Measurements from ENCODE around the gene FXYD6. TPM values are rescaled to one million over a fixed set of nuclear protein-coding genes. Genes with fewer than 3 reads are reported as not detected.

FXYD6 gene
- total and polyA plus RNA-seq, 2 donors, result 24.1 to 25.7 TPM

DNA sequence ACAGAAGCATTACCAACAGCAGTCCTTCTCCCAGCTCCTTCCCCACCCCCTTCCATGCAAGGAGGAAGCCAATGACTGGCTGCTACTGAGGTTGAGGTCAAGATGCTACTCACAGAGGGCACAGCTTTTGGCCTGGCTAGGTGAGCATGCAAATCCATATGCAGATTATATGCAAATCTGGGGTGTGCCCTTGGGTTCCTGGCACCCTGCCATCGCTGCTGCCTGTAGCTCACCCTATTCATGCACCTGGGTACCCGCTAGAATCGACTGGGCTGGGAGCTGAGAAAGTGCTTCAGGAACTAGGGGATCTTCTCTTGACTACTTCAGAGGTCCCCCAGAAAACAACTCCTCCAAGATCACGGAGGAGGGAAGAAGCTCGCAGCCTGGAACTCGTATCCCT is 83.5 kb downstream of the FXYD6 start:
- H3K27me3 ChIP-seq (ENCODE audit: control insufficient read depth in 2 of 2, insufficient read depth in 1 of 2, low read length in 1 of 2), result peaks cover 44 to 73% of the 10 kb centered on the region in 2 donors
- H3K4me1 ChIP-seq (ENCODE audit: control insufficient read depth in 2 of 2, insufficient read depth in 2 of 2, low read length in 2 of 2), result peaks cover 0 to 5% of the 10 kb centered on the region in 2 donors
- no peak for DNase-seq (ENCODE audit: low read depth in 6 of 9, low spot score in 9 of 9)
- H3K36me3 ChIP-seq (ENCODE audit: control insufficient read depth in 2 of 2, insufficient read depth in 2 of 2, low read length in 1 of 2), result no peaks in the 10 kb centered on the region
- H3K9me3 ChIP-seq (ENCODE audit: control insufficient read depth in 2 of 2, insufficient read depth in 1 of 2, low read length in 1 of 2), result peaks cover 0 to 6% of the 10 kb centered on the region in 2 donors
- H3K27ac ChIP-seq (ENCODE audit: low read depth in 1 of 2, low read length in 1 of 2), result no peak overlapping the region
- no peak overlapping the region for H3K4me3 ChIP-seq (ENCODE audit: low read length in 2 of 2)
- WGBS, result 90% methylated on average over 6 of the region's 6 CpGs

DNA sequence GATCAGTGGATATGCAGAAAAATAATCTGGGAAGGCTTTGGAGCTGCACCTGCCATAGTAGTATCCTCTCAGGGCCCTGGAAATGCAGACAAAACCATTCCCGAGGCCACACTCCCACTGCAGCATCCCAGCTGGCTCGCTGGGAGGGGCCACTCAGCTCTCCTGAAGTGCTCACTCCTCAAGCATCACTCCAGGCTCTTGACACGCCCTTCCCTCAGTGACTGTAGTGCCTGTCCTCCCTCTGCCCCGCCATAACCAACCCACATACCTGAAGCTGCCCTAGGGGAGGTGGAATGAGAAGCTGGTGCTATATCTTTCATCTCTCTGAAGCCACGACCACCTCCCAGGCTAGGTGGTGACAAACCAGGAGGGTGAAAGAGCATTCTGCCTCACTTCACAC is 84.2 kb downstream of the FXYD6 start:
- peaks cover 36 to 70% of the 10 kb centered on the region in 2 donors for H3K27me3 ChIP-seq (ENCODE audit: control insufficient read depth in 2 of 2, insufficient read depth in 1 of 2, low read length in 1 of 2)

DNA sequence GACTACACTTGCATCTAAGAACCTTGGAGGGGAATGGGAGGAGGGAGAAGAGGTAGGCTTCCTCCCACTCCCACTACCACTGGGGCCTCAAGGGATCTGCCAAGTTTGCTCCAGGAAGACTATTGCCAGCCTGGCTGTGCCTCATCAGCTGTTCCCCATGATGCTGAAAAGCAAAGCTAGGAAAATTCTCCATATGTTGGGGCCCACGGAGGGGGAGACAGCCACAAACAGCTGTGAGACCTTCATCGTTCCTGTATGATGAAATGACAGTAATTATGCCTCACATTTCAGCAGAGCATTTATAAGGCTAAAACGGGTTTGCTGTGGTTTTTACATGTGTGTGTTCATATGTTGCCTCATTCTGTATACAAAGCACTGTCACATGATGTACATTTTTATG is 86.2 kb downstream of the FXYD6 start:
- Histone ChIP-seq H3K27me3 (ENCODE audit: control insufficient read depth in 2 of 2, insufficient read depth in 1 of 2, low read length in 1 of 2) (peaks cover 17 to 58% of the 10 kb centered on the region in 2 donors), H3K4me1 (ENCODE audit: control insufficient read depth in 2 of 2, insufficient read depth in 2 of 2, low read length in 2 of 2) (no peaks in the 10 kb centered on the region), H3K9me3 (ENCODE audit: control insufficient read depth in 2 of 2, insufficient read depth in 1 of 2, low read length in 1 of 2) (peaks cover 0 to 4% of the 10 kb centered on the region in 2 donors), H3K27ac (ENCODE audit: low read depth in 1 of 2, low read length in 1 of 2) (no peak overlapping the region), H3K4me3 (ENCODE audit: low read length in 2 of 2) (no peak overlapping the region), H3K36me3 (ENCODE audit: control insufficient read depth in 2 of 2, insufficient read depth in 2 of 2, low read length in 1 of 2) (no peaks in the 10 kb centered on the region)
- DNase-seq (ENCODE audit: low read depth in 6 of 9, low spot score in 9 of 9), result no peak
- 66% methylated on average over 3 of the region's 3 CpGs for WGBS

More for the DNA sequence above, 84.2 kb downstream of the FXYD6 start:
- H3K36me3 ChIP-seq (ENCODE audit: control insufficient read depth in 2 of 2, insufficient read depth in 2 of 2, low read length in 1 of 2), result no peaks in the 10 kb centered on the region
- peaks cover 0 to 5% of the 10 kb centered on the region in 2 donors for H3K4me1 ChIP-seq (ENCODE audit: control insufficient read depth in 2 of 2, insufficient read depth in 2 of 2, low read length in 2 of 2)
- no peak for DNase-seq (ENCODE audit: low read depth in 6 of 9, low spot score in 9 of 9)
- no peak overlapping the region for H3K27ac ChIP-seq (ENCODE audit: low read depth in 1 of 2, low read length in 1 of 2)
- H3K9me3 ChIP-seq (ENCODE audit: control insufficient read depth in 2 of 2, insufficient read depth in 1 of 2, low read length in 1 of 2), result peaks cover 0 to 6% of the 10 kb centered on the region in 2 donors
- 89% methylated on average over 5 of the region's 5 CpGs for WGBS
- H3K4me3 ChIP-seq (ENCODE audit: low read length in 2 of 2), result no peak overlapping the region

- Histone ChIP-seq H3K36me3 (ENCODE audit: control insufficient read depth in 2 of 2, insufficient read depth in 2 of 2, low read length in 1 of 2) (no peaks in the 10 kb centered on the region), H3K9me3 (ENCODE audit: control insufficient read depth in 2 of 2, insufficient read depth in 1 of 2, low read length in 1 of 2) (no peaks in the 10 kb centered on the region), H3K27ac (ENCODE audit: low read depth in 1 of 2, low read length in 1 of 2) (no peak overlapping the region), H3K4me3 (ENCODE audit: low read length in 2 of 2) (no peak overlapping the region), H3K4me1 (ENCODE audit: control insufficient read depth in 2 of 2, insufficient read depth in 2 of 2, low read length in 2 of 2) (no peaks in the 10 kb centered on the region), H3K27me3 (ENCODE audit: control insufficient read depth in 2 of 2, insufficient read depth in 1 of 2, low read length in 1 of 2) (peaks cover 7 to 58% of the 10 kb centered on the region in 2 donors)
- WGBS, result 94% methylated on average over 4 of the region's 4 CpGs
- no peak for DNase-seq (ENCODE audit: low read depth in 6 of 9, low spot score in 9 of 9)
Measured at GRCh38 chr11:117789241-117789640, 87.2 kb downstream of the FXYD6 start.

Other genes starting within 250 kb of the FXYD6 start
- gene DSCAML1, start 79.4 kb downstream of the FXYD6 start, total RNA-seq, result 0.47 TPM
- 0.32 TPM for gene DSCAML1, start 79.4 kb downstream of the FXYD6 start, polyA plus RNA-seq
- gene FXYD2, start 51.9 kb downstream of the FXYD6 start, total RNA-seq, result 78.9 TPM
- gene FXYD2, start 51.9 kb downstream of the FXYD6 start, polyA plus RNA-seq, result 100 TPM
- 1.5 TPM for gene TMPRSS13, start 52.7 kb upstream of the FXYD6 start, total RNA-seq
- gene TMPRSS13, start 52.7 kb upstream of the FXYD6 start, polyA plus RNA-seq, result 3.5 TPM
- gene IL10RA, start 109.7 kb upstream of the FXYD6 start, total RNA-seq, result 22.7 TPM
- 24.2 TPM for gene IL10RA, start 109.7 kb upstream of the FXYD6 start, polyA plus RNA-seq
- 2.5 TPM for gene TMPRSS4, start 200.4 kb upstream of the FXYD6 start, total RNA-seq
- 7.4 TPM for gene TMPRSS4, start 200.4 kb upstream of the FXYD6 start, polyA plus RNA-seq
- 0.05 TPM for gene SMIM35, start 210.3 kb upstream of the FXYD6 start, total RNA-seq
- gene SMIM35, start 210.3 kb upstream of the FXYD6 start, polyA plus RNA-seq, result 0.09 TPM

All from thymus (tissue), 11 donors.